Endothelial cell of umbilical vein (primary cell): ENCODE results near the gene RAB32. TPM values are rescaled to one million over a fixed set of nuclear protein-coding genes. Genes with fewer than 3 reads are reported as not detected.

Source experiments
- BruUV-seq: library from RNA; stranded (reverse); fragments of 400-500 nt; replicated peaks from 2 replicates; lab custom pipeline; 2021; lab: Mats Ljungman, UMichigan
- CTCF ChIA-PET: fragments of 300-600, 350-600 bp; sonication (Branson Sonifier 250); formaldehyde crosslinking; loops from one replicate; lab custom pipeline; 2021; ENCODE audit warnings: antibody characterized with exemption, inconsistent platforms; lab: Charles Lee
- POLR2A ChIA-PET: fragments of 300-600, 350-600 bp; sonication (Branson Sonifier 250); formaldehyde crosslinking; loops from one replicate; lab custom pipeline; 2021; ENCODE audit warnings: antibody characterized with exemption, inconsistent platforms; lab: Charles Lee
- DNase-seq: peaks from one replicate; pipeline ENCODE4 v3.0.0-alpha.2; 2011; ENCODE audit warnings: low read depth, low spot score
- FAIRE-seq: peaks from 2 replicates; lab custom pipeline; 2011; peaks lifted over from hg19 to GRCh38; lab: Jason Lieb, UNC
- H2AFZ ChIP-seq: 2 replicates; pipeline ENCODE4 v1.6.0; 2012; ENCODE audit warnings: low read depth, low read length, control low read depth, inconsistent platforms
- H3K27ac ChIP-seq: 2 replicates; pipeline ENCODE4 v1.5.1; 2011; ENCODE audit warnings: low read depth, mild to moderate bottlenecking, control low read depth, low read length, moderate library complexity; ENCODE audit not compliant: insufficient read depth
- H3K27me3 ChIP-seq, 2 experiments: 2 replicates each; pipeline versions ENCODE4 v1.6.0 to v1.6.1; 2011; ENCODE audit warnings: low read length in 2 of 2, mixed read lengths in 1 of 2; ENCODE audit not compliant: control insufficient read depth in 2 of 2, insufficient read depth in 2 of 2
- H3K36me3 ChIP-seq, 2 experiments: 2 replicates in 1 of 2; 3 replicates in 1 of 2; pipeline ENCODE4 v1.5.1; 2011; ENCODE audit warnings: low read length in 2 of 2, mild to moderate bottlenecking in 1 of 2, moderate library complexity in 1 of 2; ENCODE audit not compliant: control insufficient read depth in 2 of 2, insufficient read depth in 2 of 2; ENCODE audit errors: extremely low read depth in 1 of 2
- H3K4me1 ChIP-seq: 3 replicates; pipeline ENCODE4 v1.5.1; 2011; ENCODE audit warnings: mild to moderate bottlenecking, low read length; ENCODE audit not compliant: control insufficient read depth, insufficient read depth; ENCODE audit errors: extremely low read depth
- H3K4me2 ChIP-seq: 2 replicates; pipeline ENCODE4 v1.6.1; 2011; ENCODE audit warnings: low read length, control low read depth, mixed read lengths; ENCODE audit not compliant: insufficient read depth
- H3K4me3 ChIP-seq, 3 experiments: fragments of 200-600 bp in 1 of 3; sonication (generic), shearing (Covaris generic) in 1 of 3; replicated peaks in 1 of 3; 2 replicates each; pipeline ENCODE4 v1.5.1; 2011 to 2016; ENCODE audit warnings: control low read depth in 3 of 3, low read length in 3 of 3, mild to moderate bottlenecking in 2 of 3, inconsistent platforms in 1 of 3, low read depth in 1 of 3, moderate library complexity in 1 of 3; ENCODE audit not compliant: insufficient read depth in 1 of 3
- H3K79me2 ChIP-seq: 2 replicates; pipeline ENCODE4 v1.6.0; 2012; ENCODE audit warnings: low read length, inconsistent platforms; ENCODE audit not compliant: control insufficient read depth, insufficient read depth
- H3K9ac ChIP-seq: replicated peaks from 2 replicates; pipeline ENCODE3; 2011; ENCODE audit warnings: low read length, control low read depth; ENCODE audit not compliant: insufficient read depth; ENCODE audit errors: extremely low read depth
- H3K9me1 ChIP-seq: replicated peaks from 3 replicates; pipeline ENCODE4 v1.6.0; 2011; ENCODE audit warnings: mild to moderate bottlenecking, low read length; ENCODE audit not compliant: control insufficient read depth, insufficient read depth; ENCODE audit errors: extremely low read depth
- H3K9me3 ChIP-seq: replicated peaks from 2 replicates; pipeline ENCODE4 v1.5.1; 2012; ENCODE audit warnings: low read length, inconsistent platforms; ENCODE audit not compliant: control insufficient read depth, insufficient read depth
- H4K20me1 ChIP-seq: replicated peaks from 2 replicates; pipeline ENCODE3; 2011; ENCODE audit warnings: mild to moderate bottlenecking, low read length; ENCODE audit not compliant: control insufficient read depth, insufficient read depth; ENCODE audit errors: extremely low read depth
- EZH2 ChIP-seq: IDR thresholded peaks from 2 replicates; pipeline ENCODE4 v1.6.1; 2012; ENCODE audit warnings: borderline replicate concordance, low read depth, mild to moderate bottlenecking, moderate library complexity, low read length, inconsistent platforms; ENCODE audit not compliant: severe bottlenecking
- FOS ChIP-seq: IDR thresholded peaks from 2 replicates; pipeline ENCODE4 v1.6.1; 2011; ENCODE audit warnings: mild to moderate bottlenecking, low read length, moderate library complexity, borderline replicate concordance; ENCODE audit not compliant: insufficient read depth
- GATA2 ChIP-seq: IDR thresholded peaks from 2 replicates; pipeline ENCODE4 v1.7.0; 2011; ENCODE audit warnings: low read depth, mild to moderate bottlenecking, moderate library complexity, mixed read lengths, low read length; ENCODE audit not compliant: insufficient read length, insufficient read depth
- JUN ChIP-seq: IDR thresholded peaks from 2 replicates; pipeline ENCODE4 v1.6.1; 2011; ENCODE audit warnings: borderline replicate concordance, low read depth; ENCODE audit not compliant: insufficient read length, insufficient read depth
- MYC ChIP-seq: IDR thresholded peaks from one replicate; pipeline ENCODE4 v1.6.1; 2011; ENCODE audit warnings: mild to moderate bottlenecking, low read depth, low read length
- POLR2A ChIP-seq: IDR thresholded peaks from 2 replicates; pipeline ENCODE4 v1.6.1; 2012; ENCODE audit warnings: low read depth, mild to moderate bottlenecking, control low read depth, low read length
- POLR2AphosphoS5 ChIP-seq: IDR thresholded peaks from 2 replicates; pipeline ENCODE4 v1.6.1; 2012; ENCODE audit warnings: low read depth, mild to moderate bottlenecking, control low read depth, low read length, moderate library complexity; ENCODE audit not compliant: insufficient read depth
- dilution Hi-C: fragments of 300-500 bp; cut with MboI; formaldehyde crosslinking; loops from one replicate; pipeline ENCODE4 v1.15.0; 2019; ENCODE audit warnings: low sequenced_read_pairs; ENCODE audit not compliant: extremely low pct_ligation_motif_present
- intact Hi-C: fragments of 100-400 bp; cut with micrococcal nuclease; formaldehyde crosslinking; loops from one replicate; pipeline ENCODE4 v1.10.0; 2022
- polyA plus RNA-seq, 4 experiments: library from polyadenylated mRNA; depleted of rRNA in 3 of 4; stranded (reverse) in 3 of 4; unstranded in 1 of 4; fragments of >200 nt; gene quantifications; 2 replicates each; pipeline versions ENCODE4 v1.2.1 to v1.2.3, GENCODE V29; 2011 to 2012; ENCODE audit warnings: missing spikeins in 1 of 4
- total RNA-seq: library from RNA; stranded (reverse); gene quantifications from 2 replicates; pipeline ENCODE4 v1.2.3, GENCODE V29; 2021
- TF ChIP-seq, protein P1 (sequence below), 2 donors: IDR thresholded peaks; 1 replicate in 1 of 2; 2 replicates in 1 of 2; pipeline ENCODE4 v1.5.1; 2011; ENCODE audit warnings: low read length in 2 of 2, mild to moderate bottlenecking in 2 of 2, moderate library complexity in 2 of 2, control low read depth in 1 of 2, inconsistent platforms in 1 of 2, low read depth in 1 of 2; ENCODE audit not compliant: insufficient read depth in 1 of 2; ENCODE audit errors: extremely low read depth in 1 of 2
- TF ChIP-seq, protein P2 (sequence below): IDR thresholded peaks from 2 replicates; pipeline ENCODE4 v1.6.1; 2011; ENCODE audit not compliant: insufficient read depth, insufficient read length

RAB32 gene
- total and polyA plus RNA-seq, 2 donors (not counting 3 experiments of a cell fraction or from before 2014, with no cell fraction given) = 49.6 to 78.3 TPM

DNA sequence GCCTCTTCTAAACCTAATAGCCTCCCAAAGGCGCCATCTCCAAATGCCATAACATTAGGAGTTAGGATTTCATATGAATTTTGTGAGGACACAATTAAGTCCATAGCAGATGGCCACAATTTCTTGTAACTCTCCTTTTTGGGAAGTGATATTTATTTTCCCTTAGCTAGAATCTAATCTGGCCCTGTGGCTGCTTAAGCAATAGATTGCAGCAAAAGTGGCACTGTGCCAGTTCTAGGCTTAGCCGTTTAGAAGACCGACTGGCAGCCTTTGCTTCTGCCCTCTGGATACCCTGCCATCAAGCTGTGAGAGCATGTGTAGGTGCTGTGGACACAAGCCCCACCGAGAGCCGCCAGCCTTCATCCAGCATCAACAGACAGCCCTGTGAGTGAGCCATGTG, 39.2 kb downstream of the RAB32 start:
- FAIRE-seq = no peak
- intact Hi-C loops = loop anchor here (5.0 kb wide), 1 partner anchor 104 kb away; no protein-coding TSS in a partner anchor
- H3K9ac ChIP-seq = no peak overlapping the region
- H3K9me3 ChIP-seq = no peaks in the 10 kb centered on the region
- DNase-seq = no peak
- ChIA-PET POLR2A (no interaction called here), CTCF (no interaction called here)
- H3K4me2 ChIP-seq = no peak overlapping the region
- no peaks in the 10 kb centered on the region for H3K4me1 ChIP-seq
- H3K36me3 ChIP-seq = no peaks in the 10 kb centered on the region
- dilution Hi-C loops = no loop called here
- TF ChIP-seq, protein P1, sequence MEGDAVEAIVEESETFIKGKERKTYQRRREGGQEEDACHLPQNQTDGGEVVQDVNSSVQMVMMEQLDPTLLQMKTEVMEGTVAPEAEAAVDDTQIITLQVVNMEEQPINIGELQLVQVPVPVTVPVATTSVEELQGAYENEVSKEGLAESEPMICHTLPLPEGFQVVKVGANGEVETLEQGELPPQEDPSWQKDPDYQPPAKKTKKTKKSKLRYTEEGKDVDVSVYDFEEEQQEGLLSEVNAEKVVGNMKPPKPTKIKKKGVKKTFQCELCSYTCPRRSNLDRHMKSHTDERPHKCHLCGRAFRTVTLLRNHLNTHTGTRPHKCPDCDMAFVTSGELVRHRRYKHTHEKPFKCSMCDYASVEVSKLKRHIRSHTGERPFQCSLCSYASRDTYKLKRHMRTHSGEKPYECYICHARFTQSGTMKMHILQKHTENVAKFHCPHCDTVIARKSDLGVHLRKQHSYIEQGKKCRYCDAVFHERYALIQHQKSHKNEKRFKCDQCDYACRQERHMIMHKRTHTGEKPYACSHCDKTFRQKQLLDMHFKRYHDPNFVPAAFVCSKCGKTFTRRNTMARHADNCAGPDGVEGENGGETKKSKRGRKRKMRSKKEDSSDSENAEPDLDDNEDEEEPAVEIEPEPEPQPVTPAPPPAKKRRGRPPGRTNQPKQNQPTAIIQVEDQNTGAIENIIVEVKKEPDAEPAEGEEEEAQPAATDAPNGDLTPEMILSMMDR (IDR thresholded peaks at IDR 0.05; ENCODE audit: extremely low read depth in 1 of 2, insufficient read depth in 1 of 2, low read depth in 1 of 2, low read length in 2 of 2) = no peak
- TF ChIP-seq GATA2 = no peak
- TF ChIP-seq JUN = no peak
- TF ChIP-seq, protein P2, sequence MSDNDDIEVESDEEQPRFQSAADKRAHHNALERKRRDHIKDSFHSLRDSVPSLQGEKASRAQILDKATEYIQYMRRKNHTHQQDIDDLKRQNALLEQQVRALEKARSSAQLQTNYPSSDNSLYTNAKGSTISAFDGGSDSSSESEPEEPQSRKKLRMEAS = no peak
- no peak for TF ChIP-seq MYC
- TF ChIP-seq EZH2 = no peak
- no peak for TF ChIP-seq POLR2A
- TF ChIP-seq POLR2AphosphoS5 = no peak
- TF ChIP-seq FOS = no peak
- no peaks in the 10 kb centered on the region for H3K27me3 ChIP-seq
- H4K20me1 ChIP-seq = no peaks in the 10 kb centered on the region
- no peak overlapping the region for H3K27ac ChIP-seq
- no TSS peak for BruUV-seq
- H3K9me1 ChIP-seq = no peaks in the 10 kb centered on the region
- no peaks in the 10 kb centered on the region for H3K79me2 ChIP-seq
- no peak overlapping the region for H3K4me3 ChIP-seq
- no peak overlapping the region for H2AFZ ChIP-seq
